ENCODE data around the gene PRKCZ. TPM values are rescaled to one million over a fixed set of nuclear protein-coding genes. Genes with fewer than 3 reads are reported as not detected.

PRKCZ gene
- polyA plus RNA-seq, 4 donors, result 44.2 to 252 (median 144) TPM

GRCh38 chr1:2014181-2014580 lies 36.0 kb upstream of the PRKCZ start:
- Histone ChIP-seq H3K4me1 (ENCODE audit: control insufficient read depth in 3 of 3, insufficient read depth in 2 of 3, low read depth in 1 of 3, low read length in 2 of 3) (peaks cover 0 to 3% (median 3%) of the 10 kb centered on the region in 3 donors), H3K36me3 (ENCODE audit: control insufficient read depth in 3 of 3, insufficient read depth in 2 of 3, low read depth in 1 of 3, low read length in 3 of 3) (no peaks in the 10 kb centered on the region), H3K27me3 (ENCODE audit: control insufficient read depth in 3 of 3, insufficient read depth in 3 of 3, low read length in 3 of 3) (peaks cover 0 to 45% (median 11%) of the 10 kb centered on the region in 3 donors), H3K27ac (ENCODE audit: low read depth in 1 of 3, low read length in 2 of 3) (no peak overlapping the region), H3K4me3 (ENCODE audit: low read depth in 1 of 3, low read length in 3 of 3) (no peak overlapping the region), H3K9me3 (ENCODE audit: control insufficient read depth in 2 of 2, insufficient read depth in 1 of 2, low read depth in 1 of 2, low read length in 1 of 2) (no peaks in the 10 kb centered on the region)
- FAIRE-seq (no peak), DNase-seq (no peak)
- WGBS, 3 donors, result 80 to 83% (median 83%) methylated on average over 15 of the region's 15 CpGs

- Histone ChIP-seq H3K4me3 (ENCODE audit: low read depth in 1 of 3, low read length in 3 of 3) (no peak overlapping the region), H3K9me3 (ENCODE audit: control insufficient read depth in 2 of 2, insufficient read depth in 1 of 2, low read depth in 1 of 2, low read length in 1 of 2) (no peaks in the 10 kb centered on the region), H3K27me3 (ENCODE audit: control insufficient read depth in 3 of 3, insufficient read depth in 3 of 3, low read length in 3 of 3) (peaks cover 1 to 48% (median 14%) of the 10 kb centered on the region in 3 donors), H3K36me3 (ENCODE audit: control insufficient read depth in 3 of 3, insufficient read depth in 2 of 3, low read depth in 1 of 3, low read length in 3 of 3) (no peaks in the 10 kb centered on the region), H3K27ac (ENCODE audit: low read depth in 1 of 3, low read length in 2 of 3) (no peak overlapping the region), H3K4me1 (ENCODE audit: control insufficient read depth in 3 of 3, insufficient read depth in 2 of 3, low read depth in 1 of 3, low read length in 2 of 3) (peaks cover 0 to 3% (median 3%) of the 10 kb centered on the region in 3 donors)
- FAIRE-seq (no peak), DNase-seq (no peak)
- WGBS, 3 donors, result 51 to 56% (median 53%) methylated on average over 34 of the region's 34 CpGs
These were observed 35.2 kb upstream of the PRKCZ start for GRCh38 chr1:2014741-2015735.

- Histone ChIP-seq H3K27ac (ENCODE audit: low read depth in 1 of 3, low read length in 2 of 3) (no peak overlapping the region), H3K9me3 (ENCODE audit: control insufficient read depth in 2 of 2, insufficient read depth in 1 of 2, low read depth in 1 of 2, low read length in 1 of 2) (no peaks in the 10 kb centered on the region), H3K4me1 (ENCODE audit: control insufficient read depth in 3 of 3, insufficient read depth in 2 of 3, low read depth in 1 of 3, low read length in 2 of 3) (peaks cover 0 to 3% (median 3%) of the 10 kb centered on the region in 3 donors), H3K4me3 (ENCODE audit: low read depth in 1 of 3, low read length in 3 of 3) (no peak overlapping the region), H3K36me3 (ENCODE audit: control insufficient read depth in 3 of 3, insufficient read depth in 2 of 3, low read depth in 1 of 3, low read length in 3 of 3) (no peaks in the 10 kb centered on the region), H3K27me3 (ENCODE audit: control insufficient read depth in 3 of 3, insufficient read depth in 3 of 3, low read length in 3 of 3) (peaks cover 3 to 59% (median 22%) of the 10 kb centered on the region in 3 donors)
- FAIRE-seq, result no peak
- DNase-seq, result no peak
- 77 to 85% (median 84%) methylated on average over 9 of the region's 9 CpGs for WGBS, 3 donors
These were observed 34.1 kb upstream of the PRKCZ start for GRCh38 chr1:2016123-2016522.

GRCh38 chr1:2018217-2019171 lies 31.7 kb upstream of the PRKCZ start:
- Histone ChIP-seq H3K27me3 (ENCODE audit: control insufficient read depth in 3 of 3, insufficient read depth in 3 of 3, low read length in 3 of 3) (peaks cover 3 to 65% (median 33%) of the 10 kb centered on the region in 3 donors), H3K4me1 (ENCODE audit: control insufficient read depth in 3 of 3, insufficient read depth in 2 of 3, low read depth in 1 of 3, low read length in 2 of 3) (peaks cover 0 to 3% (median 3%) of the 10 kb centered on the region in 3 donors), H3K27ac (ENCODE audit: low read depth in 1 of 3, low read length in 2 of 3) (no peak overlapping the region), H3K4me3 (ENCODE audit: low read depth in 1 of 3, low read length in 3 of 3) (no peak overlapping the region), H3K9me3 (ENCODE audit: control insufficient read depth in 2 of 2, insufficient read depth in 1 of 2, low read depth in 1 of 2, low read length in 1 of 2) (no peaks in the 10 kb centered on the region), H3K36me3 (ENCODE audit: control insufficient read depth in 3 of 3, insufficient read depth in 2 of 3, low read depth in 1 of 3, low read length in 3 of 3) (no peaks in the 10 kb centered on the region)
- DNase-seq (no peak), FAIRE-seq (no peak)
- 8 to 16% (median 13%) methylated on average over 38 to 48 of the region's 48 CpGs for WGBS, 3 donors

- no peaks in the 10 kb centered on the region for H3K36me3 ChIP-seq (ENCODE audit: control insufficient read depth in 3 of 3, insufficient read depth in 2 of 3, low read depth in 1 of 3, low read length in 3 of 3)
- H3K27ac ChIP-seq (ENCODE audit: low read depth in 1 of 3, low read length in 2 of 3), result no peak within 1 kb of the TSS
- DNase-seq (peak in 1 of 2 donors; percentile 29), FAIRE-seq (no peak)
- 0 to 4% (median 1%) methylated on average over 5 to 48 of the region's 60 CpGs for WGBS, 3 donors
- peaks cover 0 to 3% (median 3%) of the 10 kb centered on the region in 3 donors for H3K4me1 ChIP-seq (ENCODE audit: control insufficient read depth in 3 of 3, insufficient read depth in 2 of 3, low read depth in 1 of 3, low read length in 2 of 3)
- H3K9me3 ChIP-seq (ENCODE audit: control insufficient read depth in 2 of 2, insufficient read depth in 1 of 2, low read depth in 1 of 2, low read length in 1 of 2), result no peaks in the 10 kb centered on the region
- H3K4me3 ChIP-seq (ENCODE audit: low read depth in 1 of 3, low read length in 3 of 3), result peak within 1 kb of the TSS in 1 of 3 donors; percentile 28
- H3K27me3 ChIP-seq (ENCODE audit: control insufficient read depth in 3 of 3, insufficient read depth in 3 of 3, low read length in 3 of 3), result peaks cover 3 to 62% (median 32%) of the 10 kb centered on the region in 3 donors
These were observed 31.1 kb upstream of the PRKCZ start, which contains the start of gene GABRD for GRCh38 chr1:2019172-2019543. Gene GABRD (plus strand): TSS chr1:2019345. CDS start chr1:2019424, 79 bp downstream.

GRCh38 chr1:2019571-2020309 lies 30.5 kb upstream of the PRKCZ start:
- Histone ChIP-seq H3K27me3 (ENCODE audit: control insufficient read depth in 3 of 3, insufficient read depth in 3 of 3, low read length in 3 of 3) (peaks cover 3 to 59% (median 30%) of the 10 kb centered on the region in 3 donors), H3K4me3 (ENCODE audit: low read depth in 1 of 3, low read length in 3 of 3) (peak overlapping the region in 1 of 3 donors; percentile 28), H3K4me1 (ENCODE audit: control insufficient read depth in 3 of 3, insufficient read depth in 2 of 3, low read depth in 1 of 3, low read length in 2 of 3) (peaks cover 0 to 3% (median 3%) of the 10 kb centered on the region in 3 donors), H3K36me3 (ENCODE audit: control insufficient read depth in 3 of 3, insufficient read depth in 2 of 3, low read depth in 1 of 3, low read length in 3 of 3) (no peaks in the 10 kb centered on the region), H3K9me3 (ENCODE audit: control insufficient read depth in 2 of 2, insufficient read depth in 1 of 2, low read depth in 1 of 2, low read length in 1 of 2) (no peaks in the 10 kb centered on the region), H3K27ac (ENCODE audit: low read depth in 1 of 3, low read length in 2 of 3) (no peak overlapping the region)
- FAIRE-seq (no peak), DNase-seq (peak in 1 of 2 donors; percentile 53)
- 13 to 16% (median 13%) methylated on average over 40 to 61 of the region's 61 CpGs for WGBS, 3 donors

- Histone ChIP-seq H3K4me3 (ENCODE audit: low read depth in 1 of 3, low read length in 3 of 3) (no peak overlapping the region), H3K9me3 (ENCODE audit: control insufficient read depth in 2 of 2, insufficient read depth in 1 of 2, low read depth in 1 of 2, low read length in 1 of 2) (no peaks in the 10 kb centered on the region), H3K27ac (ENCODE audit: low read depth in 1 of 3, low read length in 2 of 3) (no peak overlapping the region), H3K4me1 (ENCODE audit: control insufficient read depth in 3 of 3, insufficient read depth in 2 of 3, low read depth in 1 of 3, low read length in 2 of 3) (peaks cover 0 to 6% (median 3%) of the 10 kb centered on the region in 3 donors), H3K36me3 (ENCODE audit: control insufficient read depth in 3 of 3, insufficient read depth in 2 of 3, low read depth in 1 of 3, low read length in 3 of 3) (no peaks in the 10 kb centered on the region), H3K27me3 (ENCODE audit: control insufficient read depth in 3 of 3, insufficient read depth in 3 of 3, low read length in 3 of 3) (peaks cover 3 to 55% (median 27%) of the 10 kb centered on the region in 3 donors)
- DNase-seq (no peak), FAIRE-seq (no peak)
- WGBS, 3 donors, result 73 to 87% (median 82%) methylated on average over 7 to 11 of the region's 11 CpGs
These were observed 29.9 kb upstream of the PRKCZ start for GRCh38 chr1:2020310-2020655.

All from small intestine (tissue), 7 donors.